ELF-1 (cell line): ENCODE results near the gene CNN3.

Experiments used
- DNase-seq: peaks from one replicate; pipeline ENCODE4 v3.0.0-alpha.2; 2016; ENCODE audit warnings: low read depth, low spot score

CNN3 gene

GRCh38 chr1:94926915-94927404 is at the start of gene CNN3:
Gene CNN3 (minus strand): TSS chr1:94927110. CDS start chr1:94926894, 216 bp downstream.
- peak; percentile 95 for DNase-seq

- DNase-seq, result no peak
Observed at GRCh38 chr1:94974824-94975223, 47.9 kb upstream of the CNN3 start.

- no peak for DNase-seq
Observed at GRCh38 chr1:94974241-94974640, 47.3 kb upstream of the CNN3 start.

GRCh38 chr1:94973309-94973922 is 46.5 kb upstream of the CNN3 start:
- no peak for DNase-seq

GRCh38 chr1:94971491-94971924 is 44.6 kb upstream of the CNN3 start:
- DNase-seq, result no peak

GRCh38 chr1:94970783-94971182 is 43.9 kb upstream of the CNN3 start:
- no peak for DNase-seq

GRCh38 chr1:94969137-94969536 is 42.2 kb upstream of the CNN3 start:
- no peak for DNase-seq

GRCh38 chr1:94966033-94966432 is 39.1 kb upstream of the CNN3 start:
- DNase-seq, result no peak

GRCh38 chr1:94963864-94964263 is 37.0 kb upstream of the CNN3 start:
- no peak for DNase-seq

- DNase-seq, result no peak
Observed at GRCh38 chr1:94962409-94963265, 35.7 kb upstream of the CNN3 start.

- no peak for DNase-seq
Observed at GRCh38 chr1:94961988-94962387, 35.1 kb upstream of the CNN3 start.

GRCh38 chr1:94961582-94961981 is 34.7 kb upstream of the CNN3 start:
- DNase-seq, result no peak

GRCh38 chr1:94958081-94958480 is 31.2 kb upstream of the CNN3 start:
- no peak for DNase-seq

- peak; percentile 59 for DNase-seq
Observed at GRCh38 chr1:94955767-94956632, 29.1 kb upstream of the CNN3 start.

GRCh38 chr1:94954263-94955220 is 27.6 kb upstream of the CNN3 start:
- DNase-seq, result peak; percentile 52

- DNase-seq, result no peak
Observed at GRCh38 chr1:94953746-94954145, 26.8 kb upstream of the CNN3 start.

- no peak for DNase-seq
Observed at GRCh38 chr1:94953107-94953506, 26.2 kb upstream of the CNN3 start.

GRCh38 chr1:94952539-94952938 is 25.6 kb upstream of the CNN3 start:
- DNase-seq, result no peak

GRCh38 chr1:94951509-94952208 is 24.7 kb upstream of the CNN3 start:
- no peak for DNase-seq

GRCh38 chr1:94951046-94951445 is 24.1 kb upstream of the CNN3 start:
- no peak for DNase-seq
